Activated CD8-positive, alpha-beta memory T cell treated with anti-CD3 and anti-CD28 coated beads for 48 hours (primary cell): ENCODE measurements around the gene CSRP3.
"Not testable (repeated sequence)": the region's sequence is repeated elsewhere in the genome, so short reads cannot be mapped to it uniquely, and the experiment has no call there.

Experiments used
- DNase-seq, 3 experiments: peaks; one replicate each; pipeline ENCODE4 v3.0.0-alpha.2; 2020; ENCODE audit warnings: low read depth in 2 of 3, low spot score in 2 of 3

CSRP3 gene

GRCh38 chr11:19191530-19192169 is 10.1 kb downstream of the CSRP3 start:
- DNase-seq, result no peak

GRCh38 chr11:19187833-19188258 is 13.9 kb downstream of the CSRP3 start:
- DNase-seq, result no peak

GRCh38 chr11:19187114-19187832 is 14.5 kb downstream of the CSRP3 start:
- DNase-seq, result no peak

GRCh38 chr11:19185516-19186052 is 16.2 kb downstream of the CSRP3 start:
- no peak for DNase-seq

- no peak for DNase-seq
Observed at GRCh38 chr11:19185036-19185435, 16.7 kb downstream of the CSRP3 start.

- DNase-seq, result no peak
Observed at GRCh38 chr11:19183646-19184045, 18.1 kb downstream of the CSRP3 start.

GRCh38 chr11:19181531-19182261 is 20.1 kb downstream of the CSRP3 start:
- no peak for DNase-seq

GRCh38 chr11:19176629-19177186 is 25.1 kb downstream of the CSRP3 start:
- DNase-seq, result no peak

GRCh38 chr11:19173964-19174638 is 27.7 kb downstream of the CSRP3 start:
- DNase-seq, result no peak

GRCh38 chr11:19173004-19173689 is 28.6 kb downstream of the CSRP3 start:
- DNase-seq, result no peak

- no peak for DNase-seq
Observed at GRCh38 chr11:19168090-19168489, 33.7 kb downstream of the CSRP3 start.

- no peak for DNase-seq
Observed at GRCh38 chr11:19164881-19165280, 36.9 kb downstream of the CSRP3 start.

GRCh38 chr11:19164230-19164855 is 37.4 kb downstream of the CSRP3 start:
- no peak for DNase-seq

- DNase-seq, result no peak
Observed at GRCh38 chr11:19163617-19164016, 38.2 kb downstream of the CSRP3 start.

- DNase-seq, result no peak
Observed at GRCh38 chr11:19162951-19163505, 38.8 kb downstream of the CSRP3 start.

- DNase-seq, result no peak
Observed at GRCh38 chr11:19161651-19162050, 40.1 kb downstream of the CSRP3 start.

GRCh38 chr11:19160847-19161246 is 40.9 kb downstream of the CSRP3 start:
- DNase-seq, result no peak

GRCh38 chr11:19156892-19157291 is 44.9 kb downstream of the CSRP3 start:
- DNase-seq, result no peak

- no peak for DNase-seq
Observed at GRCh38 chr11:19145319-19145718, 56.5 kb downstream of the CSRP3 start.

- not testable (repeated sequence) for DNase-seq
Observed at GRCh38 chr11:19136884-19137283, 64.9 kb downstream of the CSRP3 start.
